ENCODE results near the gene ADAM15.

ADAM15 gene

DNA sequence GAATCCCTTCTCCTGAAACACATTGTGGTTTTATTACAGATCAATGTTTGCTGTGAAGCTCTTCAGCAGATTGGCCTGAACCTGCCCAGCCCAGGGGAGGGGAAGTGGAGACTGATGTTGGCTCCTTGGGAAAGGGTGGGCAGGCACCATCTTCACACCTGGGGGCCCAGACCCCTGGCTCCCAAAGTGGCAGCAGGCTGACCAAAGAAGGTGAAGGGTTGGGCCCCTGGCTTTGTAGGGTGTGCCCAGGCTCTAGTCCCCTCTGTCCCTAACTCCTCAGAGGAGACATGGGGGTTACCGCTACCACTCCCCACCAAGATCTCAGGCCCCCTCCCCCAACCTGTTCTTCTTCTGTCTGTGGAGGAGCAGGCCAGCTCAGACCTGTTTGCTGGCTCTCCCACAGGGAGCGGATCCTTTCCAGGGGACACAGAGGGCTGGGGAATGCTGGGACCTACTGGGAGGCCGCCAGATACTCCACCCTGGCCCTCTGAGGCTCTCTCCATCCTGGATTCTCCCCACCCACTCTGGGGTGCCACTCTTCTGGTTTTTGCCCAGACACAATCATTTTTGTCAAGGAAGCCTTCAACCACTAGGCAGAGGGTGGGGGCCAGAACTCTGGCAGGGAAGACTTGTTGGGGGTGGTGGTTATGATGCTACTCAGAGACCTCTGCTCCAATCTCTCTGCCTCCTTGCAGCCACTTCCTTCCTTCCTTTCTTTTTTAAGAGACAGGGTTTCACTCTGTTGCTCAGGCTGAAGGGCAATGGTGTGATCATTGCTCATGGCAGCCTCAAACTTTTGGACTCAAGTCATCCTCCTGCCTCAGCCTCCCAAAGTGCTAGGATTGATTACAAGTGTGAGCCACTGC, 22.5 kb downstream of the ADAM15 start:
- DNase-seq (ENCODE audit: low read depth) = no peak

DNA sequence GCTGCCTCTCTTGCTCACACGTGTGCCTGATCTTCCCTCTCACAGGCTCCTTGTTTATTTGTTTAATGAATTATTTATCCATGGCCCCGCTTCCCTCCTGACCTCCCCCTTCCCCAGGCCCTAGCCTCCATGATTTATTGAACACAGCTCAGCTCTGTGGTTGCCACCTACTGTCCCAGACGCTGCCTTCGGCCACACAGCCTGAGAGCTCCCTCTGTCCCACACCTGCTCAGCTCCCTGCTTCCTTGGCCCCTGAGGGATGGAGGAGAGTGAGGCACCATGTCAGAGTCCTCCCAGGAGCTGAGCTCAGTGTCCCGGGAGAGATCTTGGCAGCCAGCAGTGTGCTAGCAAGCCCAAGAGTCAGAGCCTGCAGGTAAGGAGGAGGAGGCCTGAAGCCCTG, 24.4 kb downstream of the ADAM15 start:
- DNase-seq (ENCODE audit: low read depth) = no peak

DNA sequence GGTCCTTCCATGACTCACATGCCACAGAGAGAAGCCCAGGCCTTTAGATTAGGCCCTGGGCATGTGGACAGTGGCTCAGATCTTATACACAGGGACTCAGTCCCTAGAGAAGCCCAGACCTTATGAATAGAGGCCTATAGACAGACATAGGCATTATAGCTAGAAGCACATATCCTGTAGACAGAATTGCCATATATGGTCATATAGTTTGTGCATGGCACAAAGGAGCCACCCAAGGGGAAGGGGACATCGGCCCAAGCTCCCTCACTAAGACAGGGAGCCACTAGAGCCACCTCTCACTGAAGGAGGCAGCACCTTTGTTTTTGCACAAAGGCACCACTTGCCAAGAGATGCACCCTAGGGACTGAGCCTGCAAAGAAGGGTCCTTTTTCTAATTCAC, 25.3 kb downstream of the ADAM15 start:
- no peak for DNase-seq (ENCODE audit: low read depth)

DNA sequence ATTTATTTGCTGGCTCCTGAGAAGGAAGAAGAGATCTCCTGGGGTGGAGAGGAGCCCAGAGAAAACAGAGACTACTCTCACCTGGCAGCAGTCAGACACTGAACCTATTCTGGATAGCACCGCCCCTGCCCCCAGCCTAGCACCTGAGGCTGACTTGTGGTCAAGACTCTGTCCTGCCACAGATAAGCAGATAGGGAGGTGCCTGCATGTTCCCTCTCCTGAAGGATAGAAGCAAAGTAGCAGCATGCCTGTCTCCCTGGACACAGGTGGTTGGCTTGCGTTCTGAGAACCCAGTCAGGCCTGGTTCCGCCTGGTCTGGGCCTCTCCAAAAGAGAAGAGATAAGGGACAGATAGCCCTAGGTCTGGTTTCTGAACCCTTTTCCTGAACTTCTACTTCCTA, 26.2 kb downstream of the ADAM15 start:
- no peak for DNase-seq (ENCODE audit: low read depth)

DNA sequence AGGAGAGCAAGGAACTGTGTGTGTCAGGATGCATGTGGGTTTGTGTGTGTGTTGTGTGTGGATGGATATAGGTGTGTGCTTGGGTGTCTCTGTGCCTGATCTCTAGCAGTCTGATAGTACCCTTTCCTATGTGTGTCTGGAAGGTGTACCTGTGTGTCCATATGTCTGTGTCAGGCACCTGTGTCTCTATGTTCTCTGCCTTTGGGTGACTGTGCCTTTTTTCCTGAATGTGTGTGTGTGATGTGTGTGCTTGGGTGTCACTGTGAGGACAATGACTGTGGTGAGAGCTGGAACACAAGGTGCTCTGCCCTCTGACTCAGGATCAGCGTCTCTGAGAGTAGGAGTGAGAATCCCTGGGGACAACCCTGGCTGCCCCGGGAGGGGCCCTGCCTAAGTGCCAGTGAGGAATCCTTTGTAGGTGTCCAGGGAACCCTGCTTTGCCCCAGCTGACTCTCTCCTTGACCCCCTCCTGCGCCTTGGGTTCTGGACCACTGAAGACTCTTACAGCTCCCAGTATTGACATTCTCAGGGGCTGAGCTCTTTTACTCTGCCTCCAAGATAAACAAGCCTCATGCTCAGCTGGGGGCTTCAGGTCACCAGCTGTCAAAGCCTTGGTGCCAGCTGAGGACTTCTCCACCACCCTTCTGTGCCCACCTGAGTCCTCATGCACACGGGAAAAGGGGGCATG, 26.8 kb downstream of the ADAM15 start:
- no peak for DNase-seq (ENCODE audit: low read depth)

DNA sequence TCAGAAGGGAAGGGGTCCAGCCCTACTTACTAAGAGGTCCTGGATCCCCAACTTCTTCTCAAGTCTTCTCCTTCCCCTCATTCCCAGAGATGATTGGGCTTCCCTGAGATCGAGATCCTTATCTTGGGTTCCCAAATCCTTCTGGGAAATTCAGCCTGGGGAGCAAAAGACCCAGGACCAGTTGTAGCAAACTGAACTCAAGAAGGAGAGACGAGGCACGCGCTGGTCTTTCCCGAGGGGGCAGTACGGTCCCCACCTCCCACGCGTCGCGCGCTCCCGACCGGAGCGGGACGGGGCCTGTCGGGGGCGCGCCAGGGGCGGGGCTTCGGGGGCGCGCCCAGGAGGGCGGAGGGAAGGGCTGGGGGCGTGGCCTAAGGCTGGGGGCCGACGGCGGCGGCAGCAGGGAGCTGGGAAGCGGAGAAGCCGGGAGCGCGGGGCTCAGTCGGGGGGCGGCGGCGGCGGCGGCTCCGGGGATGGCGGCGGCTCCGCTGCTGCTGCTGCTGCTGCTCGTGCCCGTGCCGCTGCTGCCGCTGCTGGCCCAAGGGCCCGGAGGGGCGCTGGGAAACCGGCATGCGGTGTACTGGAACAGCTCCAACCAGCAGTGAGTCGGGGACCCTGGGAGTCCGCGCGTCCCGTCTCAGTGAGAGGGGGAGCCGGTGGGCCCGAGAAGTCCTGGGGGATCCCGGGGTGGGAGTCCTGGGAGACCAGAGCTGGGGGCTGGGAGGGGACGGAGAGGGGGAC, 27.5 kb downstream of the ADAM15 start, which contains the start of gene EFNA3:
Gene EFNA3 (plus strand): TSS at position 369 of the 741 bp plus-strand sequence. CDS start 105 bp downstream, at position 474.
- peak; percentile 55 for DNase-seq (ENCODE audit: low read depth)

DNA sequence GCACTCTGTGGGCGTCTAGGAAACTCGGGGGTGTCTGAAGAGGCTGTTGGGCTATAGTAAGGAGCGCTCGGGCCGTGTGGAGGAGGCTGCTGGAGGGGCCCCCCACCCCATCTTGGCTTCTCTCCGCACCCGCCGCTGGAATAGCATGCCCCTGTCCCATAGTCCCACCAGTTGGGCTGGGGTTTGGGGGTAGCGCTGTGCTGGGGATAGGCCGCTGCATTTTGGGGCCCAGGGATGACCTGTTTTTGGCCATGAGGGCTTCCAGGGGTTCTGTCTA, 28.0 kb downstream of the ADAM15 start:
- no peak for DNase-seq (ENCODE audit: low read depth)

DNA sequence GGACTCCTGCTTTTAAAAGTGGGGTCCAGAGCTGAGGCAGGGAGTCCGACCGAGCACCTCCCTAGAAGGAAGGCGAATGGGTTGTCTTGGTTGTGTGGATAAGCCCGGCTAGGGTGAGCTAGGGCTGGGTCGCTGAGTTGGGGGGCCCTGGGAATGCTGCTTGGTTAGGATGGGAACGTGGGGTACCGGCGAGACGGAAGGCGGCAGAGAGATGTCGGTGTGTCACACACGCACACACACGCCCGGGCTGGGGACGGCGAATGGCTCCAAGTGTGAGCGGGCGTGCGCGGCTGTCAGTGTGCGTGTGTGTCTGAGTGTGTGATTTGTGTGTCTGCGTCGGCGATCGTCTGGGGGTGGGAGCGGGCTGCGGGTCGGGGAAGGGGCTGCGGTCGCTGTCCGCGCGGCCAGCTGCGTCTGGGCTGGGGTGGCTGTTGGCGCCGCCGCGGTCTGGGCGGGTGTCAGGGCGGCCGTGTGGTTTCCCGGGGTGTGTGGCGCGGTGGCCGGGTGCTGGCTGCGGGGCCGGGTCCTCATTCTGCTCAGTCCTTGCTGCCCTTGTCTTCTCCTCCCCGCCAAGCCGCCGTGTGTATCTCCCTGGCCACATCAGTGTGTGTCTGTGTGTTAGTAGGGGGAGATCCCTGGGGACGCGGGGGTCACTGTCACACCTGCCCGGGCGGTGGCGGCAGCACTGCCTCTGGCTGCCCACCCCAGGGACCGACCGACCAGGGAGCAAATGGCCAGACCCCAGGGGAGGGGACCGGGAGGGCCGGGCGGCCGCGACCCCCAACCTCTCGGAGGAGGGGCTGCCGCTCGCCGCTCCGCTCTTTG, 28.6 kb downstream of the ADAM15 start:
- no peak for DNase-seq (ENCODE audit: low read depth)

DNA sequence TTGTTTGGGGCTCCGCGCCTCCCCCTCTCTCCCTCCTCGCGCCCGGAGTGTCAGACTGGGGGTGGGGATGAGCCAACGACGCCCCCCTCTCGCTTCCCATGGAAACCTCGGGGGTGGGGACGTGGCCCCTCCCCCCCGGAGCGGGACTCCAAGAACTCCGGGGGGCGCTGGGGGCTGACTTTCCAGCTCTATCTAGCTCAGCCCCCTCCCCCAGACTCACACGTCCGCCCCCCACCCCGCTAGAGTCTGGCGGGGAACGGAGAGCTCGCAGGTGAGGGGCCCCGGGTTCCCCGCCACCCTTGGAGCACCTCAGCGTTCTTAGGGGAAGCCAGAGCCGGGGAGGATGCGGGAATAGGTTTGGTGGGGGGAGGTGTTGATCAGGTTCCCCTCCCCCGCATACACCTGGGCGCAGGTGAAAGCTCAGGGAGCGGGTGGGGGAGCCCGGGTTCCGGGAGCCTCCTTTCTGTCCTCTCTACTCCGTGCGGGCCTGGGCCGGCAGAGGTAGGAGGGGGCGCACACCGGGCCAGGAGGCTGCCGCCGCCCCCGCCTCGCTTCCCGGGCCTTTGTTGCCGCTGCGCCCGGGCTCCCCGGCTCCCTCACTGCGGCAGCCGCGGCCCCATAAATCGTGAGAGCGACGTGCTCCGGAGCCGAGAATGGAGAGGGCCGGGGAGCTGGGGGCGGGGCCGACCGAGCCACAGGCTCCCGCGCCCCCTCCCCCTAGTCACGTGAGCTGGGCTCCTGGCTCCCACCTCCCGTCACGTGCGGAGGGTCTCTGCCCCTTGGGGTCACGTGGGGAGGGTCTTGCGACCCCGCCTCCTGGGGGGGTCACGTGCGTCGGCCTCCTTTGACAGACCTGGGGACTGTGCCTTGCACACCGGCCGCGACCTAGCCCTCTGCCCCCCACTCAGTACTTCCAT, 29.5 kb downstream of the ADAM15 start:
- DNase-seq (ENCODE audit: low read depth) = no peak

DNA sequence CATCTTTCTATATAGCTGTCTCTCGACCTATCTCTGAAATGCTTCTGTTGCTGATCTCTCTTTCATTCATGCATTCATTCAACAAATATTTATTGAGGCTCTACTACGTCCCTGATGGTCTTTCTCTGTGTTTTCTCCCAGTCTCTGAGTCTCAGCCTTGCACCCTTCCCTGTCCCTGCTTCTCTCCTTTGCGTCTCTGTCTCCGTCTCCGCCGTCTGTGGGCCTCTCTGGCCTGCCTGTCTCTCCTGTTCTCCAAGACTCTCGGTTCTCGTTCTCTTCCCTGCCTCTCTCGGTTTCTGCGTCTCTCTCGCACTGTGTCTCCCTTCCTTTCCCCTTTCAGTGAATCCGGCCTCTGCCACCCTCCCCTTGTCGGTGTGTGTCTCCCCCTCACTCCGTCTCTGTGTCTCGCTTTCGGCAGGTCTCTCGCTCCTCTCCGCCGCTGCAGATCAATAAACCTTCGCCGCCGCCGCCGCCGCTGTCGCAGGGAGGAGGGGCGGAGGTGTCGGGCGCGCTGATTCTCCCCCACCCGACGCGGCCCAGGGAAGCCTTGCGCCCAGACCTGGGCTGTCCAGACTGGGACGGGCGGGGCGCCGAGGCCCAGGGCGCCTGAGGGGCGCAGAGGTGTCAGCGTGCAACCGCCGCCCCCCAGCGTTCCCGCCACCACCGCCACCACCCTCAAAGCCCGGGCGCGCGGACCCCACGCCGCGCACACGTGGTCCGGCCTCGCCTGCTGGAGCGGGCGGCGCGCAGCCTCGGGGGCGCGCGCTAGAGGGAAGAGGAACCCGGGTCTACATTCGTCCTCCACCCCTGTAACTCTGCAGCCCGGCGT, 30.6 kb downstream of the ADAM15 start:
- no peak for DNase-seq (ENCODE audit: low read depth)

DNA sequence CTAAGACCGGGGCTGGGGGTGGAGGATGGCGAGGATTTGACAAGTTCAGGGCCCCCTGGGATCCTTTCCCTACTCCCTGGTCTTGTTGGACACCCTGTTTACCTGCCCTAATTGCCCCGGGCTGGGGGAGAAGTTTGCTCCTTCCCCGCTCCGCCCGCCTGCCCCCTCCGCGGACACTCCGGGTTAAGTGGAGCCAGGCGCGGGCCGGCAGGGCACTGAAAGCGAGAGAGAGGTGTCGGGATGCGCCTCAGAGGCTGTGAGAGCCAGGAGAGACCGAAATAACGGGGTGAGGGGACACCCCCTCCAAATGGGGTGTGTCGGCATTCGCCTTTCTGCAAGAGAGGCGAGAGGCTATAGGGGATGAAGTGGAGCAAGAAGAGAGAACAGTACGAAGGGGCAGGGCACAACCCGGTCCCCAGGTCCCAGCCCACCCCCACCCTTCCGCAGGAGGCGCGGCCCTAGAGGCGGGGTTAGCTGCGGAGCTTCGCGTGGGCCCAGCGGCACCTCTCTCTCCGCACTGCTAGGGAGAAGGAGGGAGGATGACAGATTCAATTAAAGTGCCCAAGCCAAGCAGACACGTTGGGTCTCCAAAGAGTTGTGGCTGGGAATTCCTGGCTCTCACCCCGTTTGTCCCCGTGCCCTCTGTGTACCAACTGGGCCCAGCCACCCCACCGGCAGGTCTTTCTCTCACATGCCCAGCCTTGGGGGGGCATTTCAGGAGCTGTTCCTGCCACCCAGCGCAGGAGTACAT, 31.4 kb downstream of the ADAM15 start:
- no peak for DNase-seq (ENCODE audit: low read depth)

DNA sequence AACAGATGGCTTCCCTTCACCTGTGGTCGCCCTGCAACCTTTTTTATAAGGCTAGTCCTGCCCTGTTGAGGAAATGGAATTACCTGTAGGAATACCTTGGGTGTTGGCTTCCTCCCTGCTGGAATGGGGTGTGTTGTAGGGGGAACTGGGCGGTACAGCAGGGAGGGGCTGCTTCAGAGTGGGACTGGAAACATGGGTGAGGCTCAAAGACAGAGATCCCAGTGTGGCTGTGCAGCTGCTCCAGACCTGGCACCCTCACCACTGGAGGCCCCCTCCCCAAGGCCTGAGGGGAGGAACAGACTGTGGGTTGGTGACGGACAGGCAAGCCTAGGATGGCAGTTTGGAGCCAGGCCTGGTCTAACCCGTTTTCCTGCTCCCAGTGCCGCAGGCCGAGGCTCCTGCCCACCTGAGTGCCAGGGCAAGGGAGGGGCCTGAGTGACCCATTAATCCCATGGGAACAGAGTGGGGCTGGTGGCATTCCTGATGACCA, 32.0 kb downstream of the ADAM15 start:
- no peak for DNase-seq (ENCODE audit: low read depth)

DNA sequence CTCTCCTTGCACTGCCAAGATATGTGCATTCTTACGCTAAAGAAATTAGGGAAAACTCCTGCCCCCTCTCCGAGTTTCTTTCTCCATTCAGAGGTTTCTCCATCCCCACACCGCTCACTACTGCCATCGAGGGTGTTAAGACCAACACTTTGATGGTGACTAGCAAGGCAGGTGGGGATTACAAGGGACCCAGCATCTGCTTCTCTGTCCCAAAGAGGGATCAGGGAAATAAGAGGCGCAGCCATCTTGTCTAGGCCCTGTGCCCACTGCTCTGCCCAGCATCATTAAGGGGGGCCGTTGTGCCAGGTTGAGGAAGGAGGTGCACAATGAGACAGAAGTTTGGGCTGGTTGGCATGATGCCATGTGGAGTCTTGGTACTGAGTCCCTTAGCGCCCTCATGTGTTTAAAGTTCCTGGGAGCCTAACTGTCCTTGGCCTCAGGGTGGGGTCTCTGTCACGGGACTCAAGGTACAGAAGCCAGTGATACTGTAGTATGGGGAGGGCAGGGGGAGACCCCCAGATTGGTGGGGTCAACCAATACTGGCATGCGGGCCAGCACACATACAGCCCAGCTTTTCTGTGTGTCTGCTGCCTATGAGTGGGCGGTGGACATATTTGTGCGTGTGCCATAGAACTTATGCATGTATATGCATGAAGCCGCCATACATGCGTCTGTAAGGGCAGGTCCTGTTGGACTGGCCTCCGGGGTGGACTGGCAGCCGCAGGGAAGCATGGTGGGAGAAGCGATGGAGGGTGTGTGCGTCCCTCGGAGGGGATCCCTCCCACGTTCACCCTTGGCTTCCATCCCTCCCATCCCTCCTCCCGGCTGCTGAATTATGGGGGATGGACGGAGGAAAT, 33.0 kb downstream of the ADAM15 start:
- no peak for DNase-seq (ENCODE audit: low read depth)

DNA sequence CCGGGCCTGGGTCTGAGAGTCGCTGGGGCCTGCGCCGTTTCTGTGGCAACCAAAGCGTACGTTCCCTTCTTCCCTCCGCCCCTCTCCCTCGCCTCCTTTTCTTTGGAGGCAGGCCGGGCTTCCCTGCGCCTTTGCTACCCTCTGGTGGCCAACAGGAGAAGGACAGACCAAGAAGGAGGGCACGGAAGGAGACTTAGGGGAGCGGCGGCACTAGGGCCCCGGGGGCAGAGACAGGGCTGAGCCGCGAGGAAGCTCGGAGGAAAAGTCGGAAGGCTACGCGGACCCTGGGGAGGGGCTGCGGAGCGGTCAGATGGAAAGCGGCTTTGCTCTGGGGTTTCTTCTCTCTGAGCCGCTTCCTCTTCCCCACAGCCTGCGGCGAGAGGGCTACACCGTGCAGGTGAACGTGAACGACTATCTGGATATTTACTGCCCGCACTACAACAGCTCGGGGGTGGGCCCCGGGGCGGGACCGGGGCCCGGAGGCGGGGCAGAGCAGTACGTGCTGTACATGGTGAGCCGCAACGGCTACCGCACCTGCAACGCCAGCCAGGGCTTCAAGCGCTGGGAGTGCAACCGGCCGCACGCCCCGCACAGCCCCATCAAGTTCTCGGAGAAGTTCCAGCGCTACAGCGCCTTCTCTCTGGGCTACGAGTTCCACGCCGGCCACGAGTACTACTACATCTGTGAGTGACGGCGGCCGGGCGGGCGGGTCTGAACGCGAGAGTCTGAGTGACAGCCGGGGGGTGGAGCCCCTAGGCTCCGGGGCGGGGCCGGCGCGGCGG, 33.8 kb downstream of the ADAM15 start:
- peak; percentile 88 for DNase-seq (ENCODE audit: low read depth)

DNA sequence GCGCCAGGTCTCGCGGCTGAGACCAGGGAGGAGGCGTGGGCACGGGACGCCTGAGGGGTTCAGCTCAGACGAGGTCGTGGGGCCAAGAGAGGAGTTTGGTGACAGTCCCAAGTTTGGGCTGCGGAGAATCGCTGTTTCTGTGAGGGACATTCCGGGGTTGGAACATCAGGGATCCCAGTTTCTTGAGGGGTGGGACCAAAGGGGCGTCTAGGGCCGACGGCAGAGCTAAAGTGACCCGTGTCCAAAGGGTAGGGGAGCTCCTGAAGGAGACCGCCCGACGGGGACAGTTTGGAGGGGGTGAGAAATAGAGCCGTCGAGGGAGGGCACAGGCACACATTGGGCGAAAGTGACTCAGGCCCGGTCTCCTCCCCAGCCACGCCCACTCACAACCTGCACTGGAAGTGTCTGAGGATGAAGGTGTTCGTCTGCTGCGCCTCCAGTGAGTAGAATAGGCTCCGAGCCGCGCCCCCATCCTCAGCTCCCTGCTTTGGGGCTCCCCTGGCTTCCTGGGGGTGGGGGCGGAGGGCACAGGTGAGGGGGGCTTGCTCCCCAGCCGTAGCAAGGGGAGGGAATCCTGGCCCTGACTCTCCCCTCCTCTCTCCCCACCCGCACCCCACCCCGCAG, 34.5 kb downstream of the ADAM15 start:
- DNase-seq (ENCODE audit: low read depth) = peak; percentile 66

DNA sequence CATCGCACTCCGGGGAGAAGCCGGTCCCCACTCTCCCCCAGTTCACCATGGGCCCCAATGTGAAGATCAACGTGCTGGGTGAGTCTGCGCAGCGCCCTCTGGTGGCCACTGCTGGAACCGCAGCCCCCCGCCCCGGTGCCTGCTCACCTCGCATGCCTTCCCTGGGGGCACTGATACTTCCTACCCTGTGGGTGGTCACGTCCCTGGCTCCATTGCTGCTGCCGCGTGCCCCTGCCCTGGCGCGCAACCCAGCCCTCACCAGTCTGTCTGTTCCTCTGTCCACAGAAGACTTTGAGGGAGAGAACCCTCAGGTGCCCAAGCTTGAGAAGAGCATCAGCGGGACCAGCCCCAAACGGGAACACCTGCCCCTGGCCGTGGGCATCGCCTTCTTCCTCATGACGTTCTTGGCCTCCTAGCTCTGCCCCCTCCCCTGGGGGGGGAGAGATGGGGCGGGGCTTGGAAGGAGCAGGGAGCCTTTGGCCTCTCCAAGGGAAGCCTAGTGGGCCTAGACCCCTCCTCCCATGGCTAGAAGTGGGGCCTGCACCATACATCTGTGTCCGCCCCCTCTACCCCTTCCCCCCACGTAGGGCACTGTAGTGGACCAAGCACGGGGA, 35.1 kb downstream of the ADAM15 start:
- DNase-seq (ENCODE audit: low read depth) = peak; percentile 73
